Measurements from ENCODE around the gene NCBP2. TPM values are rescaled to one million over a fixed set of nuclear protein-coding genes. Genes with fewer than 3 reads are reported as not detected.

NCBP2 gene
- total RNA-seq, 1 donor from 2014 or later, result 81.2 TPM

GRCh38 chr3:196901768-196902167 is 40.6 kb downstream of the NCBP2 start:
- H3K4me3 Mint-ChIP-seq, result no peak overlapping the region
- no peak overlapping the region for H3K27ac Mint-ChIP-seq
- no peaks in the 10 kb centered on the region for H3K4me1 Mint-ChIP-seq (ENCODE audit: unreplicated experiment)
- H3K36me3 Mint-ChIP-seq, result peaks cover 23% of the 10 kb centered on the region
- TF ChIP-seq CTCF (conservative IDR thresholded peaks at IDR 0.05), result no peak
- DNase-seq (ENCODE audit: extremely low spot score, unreplicated experiment), result no peak
- H3K27me3 Mint-ChIP-seq, result no peaks in the 10 kb centered on the region
- no peaks in the 10 kb centered on the region for H3K9me3 Mint-ChIP-seq

GRCh38 chr3:196896229-196896628 is 46.1 kb downstream of the NCBP2 start:
- DNase-seq (ENCODE audit: extremely low spot score, unreplicated experiment), result no peak
- peaks cover 11% of the 10 kb centered on the region for H3K36me3 Mint-ChIP-seq
- no peak overlapping the region for H3K4me3 Mint-ChIP-seq
- H3K27me3 Mint-ChIP-seq, result no peaks in the 10 kb centered on the region
- no peaks in the 10 kb centered on the region for H3K9me3 Mint-ChIP-seq
- H3K4me1 Mint-ChIP-seq (ENCODE audit: unreplicated experiment), result no peaks in the 10 kb centered on the region
- no peak for TF ChIP-seq CTCF (conservative IDR thresholded peaks at IDR 0.05)
- H3K27ac Mint-ChIP-seq, result no peak overlapping the region

GRCh38 chr3:196894557-196895295 is 47.6 kb downstream of the NCBP2 start:
- Mint-ChIP-seq H3K9me3 (no peaks in the 10 kb centered on the region), H3K27ac (no peak overlapping the region), H3K4me1 (ENCODE audit: unreplicated experiment) (no peaks in the 10 kb centered on the region), H3K36me3 (peaks cover 16% of the 10 kb centered on the region), H3K27me3 (no peaks in the 10 kb centered on the region), H3K4me3 (no peak overlapping the region)
- no peak for TF ChIP-seq CTCF (conservative IDR thresholded peaks at IDR 0.05)
- no peak for DNase-seq (ENCODE audit: extremely low spot score, unreplicated experiment)

DNA sequence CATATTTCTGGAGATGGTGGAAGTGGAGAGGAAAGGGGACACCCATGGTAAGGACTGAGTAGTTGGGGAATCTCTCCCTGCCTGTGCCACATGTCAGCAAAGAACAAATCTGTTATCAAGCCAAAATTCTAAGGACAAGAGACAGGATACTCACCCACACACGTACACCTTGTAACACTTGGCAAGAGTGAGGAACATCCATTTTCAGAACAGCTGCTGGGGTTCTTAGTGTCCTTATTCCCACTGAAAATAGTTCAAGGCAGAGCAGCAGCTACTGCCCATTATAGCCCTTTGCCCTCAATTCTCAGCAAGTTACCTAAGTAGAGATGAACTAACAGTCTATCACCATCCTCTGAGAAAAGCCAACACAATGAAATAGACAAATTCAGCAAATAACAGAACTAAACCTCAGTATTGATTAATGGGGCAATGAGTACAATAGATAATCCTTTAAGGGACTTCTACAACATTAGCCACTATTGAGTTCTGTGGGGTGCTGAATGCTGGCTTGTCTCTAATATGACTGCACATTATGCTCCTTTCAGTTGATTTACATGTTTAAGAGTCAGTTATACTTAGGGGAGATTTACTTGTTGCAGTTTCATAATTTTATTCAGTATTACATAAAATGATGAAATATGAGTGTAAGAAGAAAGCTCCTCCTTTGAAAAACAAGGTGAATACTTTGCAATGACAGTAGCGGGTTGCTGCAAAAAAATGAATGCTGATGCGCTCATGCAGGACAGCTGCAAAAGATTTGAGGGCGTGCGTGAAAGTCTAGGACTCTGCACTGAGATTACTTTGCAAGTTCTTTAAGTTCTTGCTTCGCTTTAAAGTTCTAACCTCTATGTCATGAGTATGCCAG is 52.3 kb downstream of the NCBP2 start:
- Mint-ChIP-seq H3K4me1 (ENCODE audit: unreplicated experiment) (no peaks in the 10 kb centered on the region), H3K36me3 (peaks cover 19% of the 10 kb centered on the region), H3K27ac (no peak overlapping the region), H3K4me3 (no peak overlapping the region), H3K9me3 (no peaks in the 10 kb centered on the region), H3K27me3 (no peaks in the 10 kb centered on the region)
- no peak for TF ChIP-seq CTCF (conservative IDR thresholded peaks at IDR 0.05)
- DNase-seq (ENCODE audit: extremely low spot score, unreplicated experiment), result no peak

DNA sequence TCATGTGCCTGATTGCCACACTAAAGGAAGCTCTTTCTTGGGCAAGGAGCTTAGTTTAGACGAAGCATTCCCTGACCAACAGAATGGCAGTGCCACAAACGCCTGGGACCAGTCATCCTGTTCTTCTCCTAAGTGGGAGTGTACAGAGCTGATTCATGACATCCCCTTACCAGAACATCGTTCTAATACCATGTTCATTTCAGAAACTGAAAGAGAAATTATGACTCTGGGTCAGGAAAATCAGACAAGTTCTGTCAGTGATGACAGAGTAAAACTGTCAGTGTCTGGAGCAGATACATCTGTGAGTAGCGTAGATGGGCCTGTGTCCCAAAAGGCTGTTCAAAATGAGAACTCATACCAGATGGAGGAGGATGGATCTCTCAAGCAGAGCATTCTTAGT is 56.2 kb downstream of the NCBP2 start:
- no peak overlapping the region for H3K27ac Mint-ChIP-seq
- no peaks in the 10 kb centered on the region for H3K27me3 Mint-ChIP-seq
- DNase-seq (ENCODE audit: extremely low spot score, unreplicated experiment), result no peak
- H3K4me1 Mint-ChIP-seq (ENCODE audit: unreplicated experiment), result peaks cover 4% of the 10 kb centered on the region
- TF ChIP-seq CTCF (conservative IDR thresholded peaks at IDR 0.05), result no peak
- no peaks in the 10 kb centered on the region for H3K9me3 Mint-ChIP-seq
- peaks cover 17% of the 10 kb centered on the region for H3K36me3 Mint-ChIP-seq
- H3K4me3 Mint-ChIP-seq, result no peak overlapping the region

Other genes with a start within 250 kb of the NCBP2 start
- gene CEP19, start 230.3 kb downstream of the NCBP2 start, total RNA-seq (ENCODE audit: low replicate concordance), result 1.1 and 4.5 TPM in 2 replicates
- gene PIGX, start 230.2 kb downstream of the NCBP2 start, total RNA-seq (ENCODE audit: low replicate concordance), result 20.0 and 26.9 TPM in 2 replicates
- 56.8 and 58.6 TPM in 2 replicates for gene PAK2, start 202.7 kb downstream of the NCBP2 start, total RNA-seq (ENCODE audit: low replicate concordance)
- 33.7 and 39.5 TPM in 2 replicates for gene SENP5, start 74.6 kb downstream of the NCBP2 start, total RNA-seq (ENCODE audit: low replicate concordance)
- 1.6 and 2.0 TPM in 2 replicates for gene PIGZ, start 26.3 kb upstream of the NCBP2 start, total RNA-seq (ENCODE audit: low replicate concordance)
- 3.0 and 7.6 TPM in 2 replicates for gene MELTF, start 87.3 kb upstream of the NCBP2 start, total RNA-seq (ENCODE audit: low replicate concordance)

Measured in type B pancreatic cell (in vitro differentiated cells).